ENCODE measurements around the gene TAS1R3.

TAS1R3 gene

GRCh38 chr1:1332774-1333480 lies 1.8 kb downstream of the TAS1R3 start:
- no peak overlapping the region for H4K8ac ChIP-seq (ENCODE audit: low read length)
- 93% methylated on average over 48 of the region's 48 CpGs for WGBS
- no peak overlapping the region for H3K27ac ChIP-seq (ENCODE audit: low read length, poor library complexity, severe bottlenecking)
- H3K79me1 ChIP-seq (replicated peaks; ENCODE audit: low read length, poor library complexity, severe bottlenecking) = peaks cover 8% of the 10 kb centered on the region
- H3K18ac ChIP-seq (ENCODE audit: low read depth in 1 of 2, low read length in 2 of 2) = no peak overlapping the region
- peaks cover 0 to 88% of the 10 kb centered on the region in 2 experiments for H3K36me3 ChIP-seq (ENCODE audit: control insufficient read depth in 1 of 2, insufficient read depth in 2 of 2, low read depth in 1 of 2, low read length in 2 of 2)
- H3K4me3 ChIP-seq (ENCODE audit: insufficient read depth in 1 of 2, low read depth in 1 of 2, low read length in 2 of 2) = no peak overlapping the region
- no peak for DNase-seq
- H2BK5ac ChIP-seq (ENCODE audit: low read depth, low read length, poor library complexity, severe bottlenecking) = no peak overlapping the region
- H3K27me3 ChIP-seq (ENCODE audit: control insufficient read depth in 1 of 2, insufficient read depth in 1 of 2, low read length in 2 of 2) = no peaks in the 10 kb centered on the region
- no peaks in the 10 kb centered on the region for H3K9me3 ChIP-seq (ENCODE audit: control insufficient read depth, low read length)
- H2BK15ac ChIP-seq (ENCODE audit: low read depth, poor library complexity, severe bottlenecking) = no peak overlapping the region
- H3K9ac ChIP-seq (ENCODE audit: low read length) = no peak overlapping the region
- H3K14ac ChIP-seq (ENCODE audit: low read length in 2 of 2) = no peak overlapping the region
- no peak overlapping the region for H2BK120ac ChIP-seq (ENCODE audit: low read depth, low read length)
- no peak overlapping the region for H3K4ac ChIP-seq (ENCODE audit: low read depth in 1 of 2, low read length in 2 of 2)
- no peak overlapping the region for H3K4me2 ChIP-seq (ENCODE audit: low read length, poor library complexity, severe bottlenecking)
- no peak overlapping the region for H2BK12ac ChIP-seq (ENCODE audit: low read length in 2 of 2)
- no peak overlapping the region for H2AFZ ChIP-seq (ENCODE audit: low read depth, low read length)
- H2AK5ac ChIP-seq (ENCODE audit: low read length, severe bottlenecking) = no peak overlapping the region
- H3K4me1 ChIP-seq (ENCODE audit: control insufficient read depth, insufficient read depth, low read depth, low read length) = peaks cover 33% of the 10 kb centered on the region
- H3K23ac ChIP-seq (ENCODE audit: low read length in 2 of 2) = no peak overlapping the region
- peak overlapping the region; percentile 58 for H4K91ac ChIP-seq (ENCODE audit: low read length)

GRCh38 chr1:1333551-1334241 lies 2.6 kb downstream of the TAS1R3 start:
- H3K4me1 ChIP-seq (ENCODE audit: control insufficient read depth, insufficient read depth, low read depth, low read length) = peaks cover 33% of the 10 kb centered on the region
- H3K36me3 ChIP-seq (ENCODE audit: control insufficient read depth in 1 of 2, insufficient read depth in 2 of 2, low read depth in 1 of 2, low read length in 2 of 2) = peaks cover 6 to 88% of the 10 kb centered on the region in 2 experiments
- H2BK15ac ChIP-seq (ENCODE audit: low read depth, poor library complexity, severe bottlenecking) = no peak overlapping the region
- H3K4ac ChIP-seq (ENCODE audit: low read depth in 1 of 2, low read length in 2 of 2) = no peak overlapping the region
- H3K27ac ChIP-seq (ENCODE audit: low read length, poor library complexity, severe bottlenecking) = no peak overlapping the region
- H4K91ac ChIP-seq (ENCODE audit: low read length) = peak overlapping the region; percentile 1
- H3K4me3 ChIP-seq (ENCODE audit: insufficient read depth in 1 of 2, low read depth in 1 of 2, low read length in 2 of 2) = no peak overlapping the region
- H3K27me3 ChIP-seq (ENCODE audit: control insufficient read depth in 1 of 2, insufficient read depth in 1 of 2, low read length in 2 of 2) = no peaks in the 10 kb centered on the region
- no peak for DNase-seq
- H3K4me2 ChIP-seq (ENCODE audit: low read length, poor library complexity, severe bottlenecking) = no peak overlapping the region
- no peak overlapping the region for H2AK5ac ChIP-seq (ENCODE audit: low read length, severe bottlenecking)
- no peak overlapping the region for H2BK120ac ChIP-seq (ENCODE audit: low read depth, low read length)
- H4K8ac ChIP-seq (ENCODE audit: low read length) = no peak overlapping the region
- no peak overlapping the region for H3K9ac ChIP-seq (ENCODE audit: low read length)
- no peak overlapping the region for H3K14ac ChIP-seq (ENCODE audit: low read length in 2 of 2)
- H2BK5ac ChIP-seq (ENCODE audit: low read depth, low read length, poor library complexity, severe bottlenecking) = no peak overlapping the region
- H3K9me3 ChIP-seq (ENCODE audit: control insufficient read depth, low read length) = no peaks in the 10 kb centered on the region
- H2AFZ ChIP-seq (ENCODE audit: low read depth, low read length) = no peak overlapping the region
- no peak overlapping the region for H3K18ac ChIP-seq (ENCODE audit: low read depth in 1 of 2, low read length in 2 of 2)
- H2BK12ac ChIP-seq (ENCODE audit: low read length in 2 of 2) = no peak overlapping the region
- 92% methylated on average over 36 of the region's 36 CpGs for WGBS
- H3K79me1 ChIP-seq (replicated peaks; ENCODE audit: low read length, poor library complexity, severe bottlenecking) = peaks cover 6% of the 10 kb centered on the region
- H3K23ac ChIP-seq (ENCODE audit: low read length in 2 of 2) = no peak overlapping the region

GRCh38 chr1:1334835-1335234 lies 3.8 kb downstream of the TAS1R3 start:
- H2BK5ac ChIP-seq (ENCODE audit: low read depth, low read length, poor library complexity, severe bottlenecking) = no peak overlapping the region
- H3K36me3 ChIP-seq (ENCODE audit: control insufficient read depth in 1 of 2, insufficient read depth in 2 of 2, low read depth in 1 of 2, low read length in 2 of 2) = peaks cover 12 to 88% of the 10 kb centered on the region in 2 experiments
- H4K8ac ChIP-seq (ENCODE audit: low read length) = no peak overlapping the region
- no peak overlapping the region for H3K18ac ChIP-seq (ENCODE audit: low read depth in 1 of 2, low read length in 2 of 2)
- H2AK5ac ChIP-seq (ENCODE audit: low read length, severe bottlenecking) = no peak overlapping the region
- H2BK12ac ChIP-seq (ENCODE audit: low read length in 2 of 2) = no peak overlapping the region
- no peak overlapping the region for H3K4me2 ChIP-seq (ENCODE audit: low read length, poor library complexity, severe bottlenecking)
- no peaks in the 10 kb centered on the region for H3K9me3 ChIP-seq (ENCODE audit: control insufficient read depth, low read length)
- peaks cover 28% of the 10 kb centered on the region for H3K4me1 ChIP-seq (ENCODE audit: control insufficient read depth, insufficient read depth, low read depth, low read length)
- H3K9ac ChIP-seq (ENCODE audit: low read length) = no peak overlapping the region
- no peak overlapping the region for H2AFZ ChIP-seq (ENCODE audit: low read depth, low read length)
- H3K27me3 ChIP-seq (ENCODE audit: control insufficient read depth in 1 of 2, insufficient read depth in 1 of 2, low read length in 2 of 2) = no peaks in the 10 kb centered on the region
- 86% methylated on average over 11 of the region's 11 CpGs for WGBS
- no peak overlapping the region for H3K14ac ChIP-seq (ENCODE audit: low read length in 2 of 2)
- H3K79me1 ChIP-seq (replicated peaks; ENCODE audit: low read length, poor library complexity, severe bottlenecking) = peaks cover 7% of the 10 kb centered on the region
- H3K27ac ChIP-seq (ENCODE audit: low read length, poor library complexity, severe bottlenecking) = no peak overlapping the region
- no peak overlapping the region for H3K4me3 ChIP-seq (ENCODE audit: insufficient read depth in 1 of 2, low read depth in 1 of 2, low read length in 2 of 2)
- H4K91ac ChIP-seq (ENCODE audit: low read length) = no peak overlapping the region
- no peak overlapping the region for H3K4ac ChIP-seq (ENCODE audit: low read depth in 1 of 2, low read length in 2 of 2)
- no peak overlapping the region for H3K23ac ChIP-seq (ENCODE audit: low read length in 2 of 2)
- H2BK15ac ChIP-seq (ENCODE audit: low read depth, poor library complexity, severe bottlenecking) = no peak overlapping the region
- no peak for DNase-seq
- no peak overlapping the region for H2BK120ac ChIP-seq (ENCODE audit: low read depth, low read length)

- 87% methylated on average over 16 of the region's 16 CpGs for WGBS
Observed at GRCh38 chr1:1335283-1335682, 4.2 kb downstream of the TAS1R3 start.

More at GRCh38 chr1:1335283-1335682, 4.2 kb downstream of the TAS1R3 start:
- H3K36me3 ChIP-seq (ENCODE audit: control insufficient read depth in 1 of 2, insufficient read depth in 2 of 2, low read depth in 1 of 2, low read length in 2 of 2) = peaks cover 13 to 88% of the 10 kb centered on the region in 2 experiments
- no peak overlapping the region for H3K4me3 ChIP-seq (ENCODE audit: insufficient read depth in 1 of 2, low read depth in 1 of 2, low read length in 2 of 2)
- peaks cover 10% of the 10 kb centered on the region for H3K79me1 ChIP-seq (replicated peaks; ENCODE audit: low read length, poor library complexity, severe bottlenecking)
- no peak overlapping the region for H3K18ac ChIP-seq (ENCODE audit: low read depth in 1 of 2, low read length in 2 of 2)
- no peak overlapping the region for H3K4ac ChIP-seq (ENCODE audit: low read depth in 1 of 2, low read length in 2 of 2)
- H2AFZ ChIP-seq (ENCODE audit: low read depth, low read length) = no peak overlapping the region
- no peak overlapping the region for H2BK15ac ChIP-seq (ENCODE audit: low read depth, poor library complexity, severe bottlenecking)
- no peaks in the 10 kb centered on the region for H3K9me3 ChIP-seq (ENCODE audit: control insufficient read depth, low read length)
- no peak overlapping the region for H3K23ac ChIP-seq (ENCODE audit: low read length in 2 of 2)
- no peak overlapping the region for H2BK12ac ChIP-seq (ENCODE audit: low read length in 2 of 2)
- no peak overlapping the region for H3K9ac ChIP-seq (ENCODE audit: low read length)
- H3K4me2 ChIP-seq (ENCODE audit: low read length, poor library complexity, severe bottlenecking) = no peak overlapping the region
- no peaks in the 10 kb centered on the region for H3K27me3 ChIP-seq (ENCODE audit: control insufficient read depth in 1 of 2, insufficient read depth in 1 of 2, low read length in 2 of 2)
- H2BK5ac ChIP-seq (ENCODE audit: low read depth, low read length, poor library complexity, severe bottlenecking) = no peak overlapping the region
- DNase-seq = no peak
- H3K4me1 ChIP-seq (ENCODE audit: control insufficient read depth, insufficient read depth, low read depth, low read length) = peaks cover 23% of the 10 kb centered on the region
- H4K91ac ChIP-seq (ENCODE audit: low read length) = no peak overlapping the region
- no peak overlapping the region for H3K14ac ChIP-seq (ENCODE audit: low read length in 2 of 2)
- H4K8ac ChIP-seq (ENCODE audit: low read length) = no peak overlapping the region
- H2AK5ac ChIP-seq (ENCODE audit: low read length, severe bottlenecking) = no peak overlapping the region
- H3K27ac ChIP-seq (ENCODE audit: low read length, poor library complexity, severe bottlenecking) = no peak overlapping the region
- no peak overlapping the region for H2BK120ac ChIP-seq (ENCODE audit: low read depth, low read length)

Measured in mesenchymal stem cell (in vitro differentiated cells and primary cell).